H7 (cell line): ENCODE data around the gene FAM227B. TPM values are rescaled to one million over a fixed set of nuclear protein-coding genes. Genes with fewer than 3 reads are reported as not detected.
"Not testable (repeated sequence)": the region's sequence is repeated elsewhere in the genome, so short reads cannot be mapped to it uniquely, and the experiment has no call there.

Experiments used
- DNase-seq: peaks from one replicate; pipeline ENCODE4 v3.0.0; 2012
- H3K27me3 ChIP-seq: 2 replicates; pipeline ENCODE4 v1.6.0; 2011; ENCODE audit warnings: mild to moderate bottlenecking, low read length; ENCODE audit not compliant: control insufficient read depth, insufficient read depth
- H3K36me3 ChIP-seq: replicated peaks from 2 replicates; pipeline ENCODE4 v1.5.1; 2011; ENCODE audit warnings: low read length; ENCODE audit not compliant: control insufficient read depth, insufficient read depth
- H3K4me3 ChIP-seq: 2 replicates; pipeline ENCODE4 v1.5.1; 2011; ENCODE audit warnings: low read depth, mild to moderate bottlenecking, control low read depth, low read length, moderate library complexity; ENCODE audit not compliant: insufficient read depth
- total RNA-seq: library from RNA; depleted of rRNA; stranded (reverse); fragments of >200 nt; shearing (Covaris generic); gene quantifications from 2 replicates; pipeline ENCODE4 v1.2.3, GENCODE V29; 2014

FAM227B gene
- total RNA-seq, 1 experiment from 2014 or later = 3.2 TPM

GRCh38 chr15:49625460-49626036 lies 4.9 kb upstream of the FAM227B start:
- Histone ChIP-seq H3K36me3 (peaks cover 8% of the 10 kb centered on the region), H3K27me3 (no peaks in the 10 kb centered on the region), H3K4me3 (no peak overlapping the region)
- no peak for DNase-seq

- no peak overlapping the region for H3K4me3 ChIP-seq
- H3K27me3 ChIP-seq = no peaks in the 10 kb centered on the region
- H3K36me3 ChIP-seq = peaks cover 8% of the 10 kb centered on the region
- no peak for DNase-seq
Observed at GRCh38 chr15:49624056-49624455, 3.4 kb upstream of the FAM227B start.

- no peak overlapping the region for H3K4me3 ChIP-seq
- peaks cover 7% of the 10 kb centered on the region for H3K36me3 ChIP-seq
- no peaks in the 10 kb centered on the region for H3K27me3 ChIP-seq
- no peak for DNase-seq
Observed at GRCh38 chr15:49622561-49622960, 1.9 kb upstream of the FAM227B start.

- no peaks in the 10 kb centered on the region for H3K27me3 ChIP-seq
- peak overlapping the region; percentile 80 for H3K4me3 ChIP-seq
- peaks cover 5% of the 10 kb centered on the region for H3K36me3 ChIP-seq
- DNase-seq = no peak
Observed at GRCh38 chr15:49621887-49622286, 1.3 kb upstream of the FAM227B start.

GRCh38 chr15:49621401-49621811 lies 788 bp upstream of the FAM227B start:
- H3K36me3 ChIP-seq = peaks cover 5% of the 10 kb centered on the region
- no peaks in the 10 kb centered on the region for H3K27me3 ChIP-seq
- DNase-seq = no peak
- peak overlapping the region; percentile 80 for H3K4me3 ChIP-seq

GRCh38 chr15:49620199-49620598 lies 419 bp downstream of the FAM227B start:
- peak overlapping the region; percentile 80 for H3K4me3 ChIP-seq
- no peak for DNase-seq
- no peaks in the 10 kb centered on the region for H3K27me3 ChIP-seq
- no peaks in the 10 kb centered on the region; the same call in 1 of the 2 replicates for H3K36me3 ChIP-seq

GRCh38 chr15:49619226-49619625 lies 1.4 kb downstream of the FAM227B start:
- no peaks in the 10 kb centered on the region; the same call in none of the 2 replicates for H3K36me3 ChIP-seq
- no peak for DNase-seq
- no peak overlapping the region for H3K4me3 ChIP-seq
- H3K27me3 ChIP-seq = no peaks in the 10 kb centered on the region

- not testable (repeated sequence) for H3K36me3 ChIP-seq, H3K4me3 ChIP-seq, H3K27me3 ChIP-seq, DNase-seq
Observed at GRCh38 chr15:49612240-49612639, 8.4 kb downstream of the FAM227B start.

GRCh38 chr15:49610157-49610918 lies 10.3 kb downstream of the FAM227B start:
- Histone ChIP-seq H3K27me3 (no peaks in the 10 kb centered on the region), H3K4me3 (no peak overlapping the region)
- DNase-seq = no peak

GRCh38 chr15:49606594-49606993 lies 14.0 kb downstream of the FAM227B start:
- Histone ChIP-seq H3K36me3 (no peaks in the 10 kb centered on the region), H3K27me3 (no peaks in the 10 kb centered on the region), H3K4me3 (no peak overlapping the region)
- DNase-seq = no peak

More at GRCh38 chr15:49610157-49610918, 10.3 kb downstream of the FAM227B start:
- H3K36me3 ChIP-seq = no peaks in the 10 kb centered on the region; the same call in 1 of the 2 replicates

GRCh38 chr15:49605588-49605987 lies 15.0 kb downstream of the FAM227B start:
- no peak for DNase-seq
- no peaks in the 10 kb centered on the region for H3K36me3 ChIP-seq
- H3K27me3 ChIP-seq = no peaks in the 10 kb centered on the region
- H3K4me3 ChIP-seq = no peak overlapping the region

GRCh38 chr15:49604625-49605409 lies 15.8 kb downstream of the FAM227B start:
- no peaks in the 10 kb centered on the region for H3K36me3 ChIP-seq
- H3K4me3 ChIP-seq = no peak overlapping the region
- no peaks in the 10 kb centered on the region for H3K27me3 ChIP-seq
- no peak for DNase-seq

- H3K36me3 ChIP-seq, H3K4me3 ChIP-seq, H3K27me3 ChIP-seq, DNase-seq: not testable (repeated sequence)
Observed at GRCh38 chr15:49592829-49593316, 27.7 kb downstream of the FAM227B start.

GRCh38 chr15:49589030-49589429 lies 31.6 kb downstream of the FAM227B start:
- no peak for DNase-seq
- Histone ChIP-seq H3K4me3 (no peak overlapping the region), H3K27me3 (no peaks in the 10 kb centered on the region), H3K36me3 (no peaks in the 10 kb centered on the region)
